Neuronal stem cell (in vitro differentiated cells): ENCODE results near the gene GEMIN2.

ENCODE experiments used
- DNase-seq: peaks from one replicate; pipeline ENCODE4 v3.0.0-alpha.2; 2013; ENCODE audit warnings: low spot score
- H2AFZ ChIP-seq: one replicate; pipeline ENCODE4 v1.6.1; 2013; ENCODE audit warnings: mild to moderate bottlenecking, low read length, inconsistent platforms
- H2AK5ac ChIP-seq: 2 replicates; pipeline ENCODE4 v1.6.1; 2013; ENCODE audit warnings: low read depth, mild to moderate bottlenecking, inconsistent platforms, low read length, moderate library complexity, mixed read lengths
- H2BK120ac ChIP-seq: 2 replicates; pipeline ENCODE4 v1.6.1; 2013; ENCODE audit warnings: low read depth, mild to moderate bottlenecking, inconsistent platforms, low read length, moderate library complexity, mixed read lengths
- H2BK12ac ChIP-seq: one replicate; pipeline ENCODE4 v1.6.1; 2013; ENCODE audit warnings: low read length, inconsistent platforms
- H2BK15ac ChIP-seq: 2 replicates; pipeline ENCODE4 v1.6.1; 2013; ENCODE audit warnings: mild to moderate bottlenecking, low read length, inconsistent platforms, mixed read lengths
- H2BK5ac ChIP-seq: one replicate; pipeline ENCODE4 v1.6.1; 2013; ENCODE audit warnings: inconsistent platforms, mild to moderate bottlenecking, low read length, moderate library complexity
- H3K14ac ChIP-seq: one replicate; pipeline ENCODE4 v1.6.1; 2013; ENCODE audit warnings: low read length, inconsistent platforms
- H3K18ac ChIP-seq: 2 replicates; pipeline ENCODE4 v1.6.1; 2013; ENCODE audit warnings: low read length, inconsistent platforms
- H3K23ac ChIP-seq: 2 replicates; pipeline ENCODE4 v1.6.1; 2013; ENCODE audit warnings: low read depth, mild to moderate bottlenecking, mixed read lengths, low read length, inconsistent platforms; ENCODE audit not compliant: poor library complexity
- H3K27ac ChIP-seq: replicated peaks from 3 replicates; pipeline ENCODE4 v1.5.1; 2013; ENCODE audit warnings: low read length, inconsistent platforms
- H3K27me3 ChIP-seq, 3 experiments: 2 replicates each; pipeline ENCODE4 v1.6.1; 2013; ENCODE audit warnings: low read length in 3 of 3, mild to moderate bottlenecking in 2 of 3, inconsistent platforms in 1 of 3, low read depth in 1 of 3, mixed read lengths in 1 of 3, moderate library complexity in 1 of 3; ENCODE audit not compliant: control insufficient read depth in 3 of 3, insufficient read depth in 3 of 3
- H3K36me3 ChIP-seq, 2 donors: replicated peaks in 1 of 2; 2 replicates each; pipeline ENCODE4 v1.6.1; 2013; ENCODE audit warnings: low read length in 2 of 2; ENCODE audit not compliant: control insufficient read depth in 2 of 2, insufficient read depth in 2 of 2
- H3K4ac ChIP-seq: 2 replicates; pipeline ENCODE4 v1.6.1; 2013; ENCODE audit warnings: inconsistent platforms, mild to moderate bottlenecking, low read length, moderate library complexity
- H3K4me1 ChIP-seq, 2 donors: 1 replicate in 1 of 2; 2 replicates in 1 of 2; pipeline ENCODE4 v1.6.1; 2013; ENCODE audit warnings: low read length in 2 of 2, low read depth in 1 of 2; ENCODE audit not compliant: control insufficient read depth in 2 of 2, insufficient read depth in 1 of 2
- H3K4me2 ChIP-seq: one replicate; pipeline ENCODE4 v1.6.1; 2013; ENCODE audit warnings: mild to moderate bottlenecking, low read length, inconsistent platforms; ENCODE audit not compliant: insufficient read depth, poor library complexity, severe bottlenecking
- H3K4me3 ChIP-seq, 2 donors: 2 replicates each; pipeline ENCODE4 v1.5.1; 2013; ENCODE audit warnings: low read length in 2 of 2, mild to moderate bottlenecking in 2 of 2, inconsistent platforms in 1 of 2, moderate library complexity in 1 of 2
- H3K79me1 ChIP-seq: one replicate; pipeline ENCODE4 v1.6.1; 2013; ENCODE audit warnings: low read depth, mild to moderate bottlenecking, inconsistent platforms, low read length, moderate library complexity
- H3K9ac ChIP-seq: one replicate; pipeline ENCODE4 v1.6.1; 2013; ENCODE audit warnings: mild to moderate bottlenecking, low read depth, low read length, inconsistent platforms; ENCODE audit not compliant: poor library complexity
- H3K9me3 ChIP-seq, 2 donors: replicated peaks in 1 of 2; 2 replicates each; pipeline versions ENCODE3 to v1.6.1; 2013; ENCODE audit warnings: low read length in 2 of 2, mild to moderate bottlenecking in 2 of 2, inconsistent platforms in 1 of 2, low read depth in 1 of 2, mixed read lengths in 1 of 2, moderate library complexity in 1 of 2; ENCODE audit not compliant: control insufficient read depth in 2 of 2, insufficient read depth in 1 of 2
- H4K8ac ChIP-seq: one replicate; pipeline ENCODE4 v1.6.1; 2013; ENCODE audit warnings: low read depth, mild to moderate bottlenecking, inconsistent platforms, low read length, moderate library complexity
- H4K91ac ChIP-seq: one replicate; pipeline ENCODE4 v1.6.1; 2013; ENCODE audit warnings: low read length, low read depth, mild to moderate bottlenecking, inconsistent platforms; ENCODE audit not compliant: poor library complexity
- WGBS, 2 donors: extraction: QIAGEN DNeasy Blood & Tissue Kit; methylation state at CpG; one replicate each; pipeline ENCODE4 v1.1.7; 2013; ENCODE audit warnings: missing lambda C conversion rate in 2 of 2, mixed read lengths in 1 of 2; ENCODE audit not compliant: insufficient read length in 2 of 2, insufficient replicate concordance in 1 of 2; ENCODE audit errors: extremely low coverage in 2 of 2; 5-methylcytosine and 5-hydroxymethylcytosine counted together

The GEMIN2 gene

GRCh38 chr14:39080886-39081285 lies 33.2 kb upstream of the GEMIN2 start:
- Histone ChIP-seq H3K4me2 (no peak overlapping the region), H3K36me3 (peaks cover 18 to 88% of the 10 kb centered on the region in 2 donors), H2BK5ac (no peak overlapping the region), H3K4ac (no peak overlapping the region), H4K91ac (no peak overlapping the region), H2AK5ac (no peak overlapping the region), H3K23ac (no peak overlapping the region), H2BK15ac (no peak overlapping the region), H3K4me3 (no peak overlapping the region), H2BK120ac (no peak overlapping the region), H3K14ac (no peak overlapping the region), H3K9me3 (no peaks in the 10 kb centered on the region), H3K4me1 (no peaks in the 10 kb centered on the region), H2AFZ (no peak overlapping the region), H3K9ac (no peak overlapping the region), H4K8ac (no peak overlapping the region), H3K27ac (no peak overlapping the region), H3K79me1 (no peaks in the 10 kb centered on the region), H2BK12ac (no peak overlapping the region), H3K18ac (no peak overlapping the region), H3K27me3 (no peaks in the 10 kb centered on the region)
- no peak for DNase-seq
- WGBS, 2 donors: no CpG with 5 or more reads among the region's 1 CpG

- Histone ChIP-seq H3K9me3 (no peaks in the 10 kb centered on the region), H3K27me3 (no peaks in the 10 kb centered on the region), H3K4me1 (no peaks in the 10 kb centered on the region), H4K8ac (no peak overlapping the region), H3K27ac (no peak overlapping the region), H3K4me2 (no peak overlapping the region), H3K79me1 (no peaks in the 10 kb centered on the region), H2BK120ac (no peak overlapping the region), H3K18ac (no peak overlapping the region), H3K9ac (no peak overlapping the region), H2BK5ac (no peak overlapping the region), H4K91ac (no peak overlapping the region), H3K14ac (no peak overlapping the region), H2BK15ac (no peak overlapping the region), H3K23ac (no peak overlapping the region), H2AK5ac (no peak overlapping the region), H3K4me3 (no peak overlapping the region), H3K4ac (no peak overlapping the region), H3K36me3 (peaks cover 18 to 90% of the 10 kb centered on the region in 2 donors), H2AFZ (no peak overlapping the region), H2BK12ac (no peak overlapping the region)
- no CpG with 5 or more reads among the region's 5 CpGs for WGBS, 2 donors
- DNase-seq: no peak
Measured at GRCh38 chr14:39083127-39083526, 31.0 kb upstream of the GEMIN2 start.

DNA sequence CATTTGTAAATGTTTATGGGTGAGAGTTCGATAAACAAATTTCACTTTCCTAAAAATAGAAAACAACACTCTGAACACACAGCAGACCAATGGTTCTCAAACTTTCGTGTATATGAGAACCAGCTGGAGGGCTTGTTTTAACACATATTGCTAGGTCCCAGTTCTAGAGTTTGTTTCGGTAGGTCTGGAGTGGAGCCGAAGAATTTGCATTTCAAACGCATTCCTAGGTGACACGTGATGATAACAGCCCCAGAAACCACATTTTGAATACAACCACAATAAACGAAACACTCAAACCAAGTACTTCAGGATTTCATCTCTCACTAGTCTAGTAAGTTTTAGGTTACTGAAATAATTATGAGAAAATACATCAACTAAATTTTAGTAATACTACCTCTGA lies 28.2 kb upstream of the GEMIN2 start:
- no CpG with 5 or more reads among the region's 7 CpGs for WGBS, 2 donors
- Histone ChIP-seq H2BK120ac (no peak overlapping the region), H3K9ac (no peak overlapping the region), H3K4me2 (no peak overlapping the region), H2AFZ (no peak overlapping the region), H2BK15ac (no peak overlapping the region), H2AK5ac (no peak overlapping the region), H2BK5ac (no peak overlapping the region), H3K4me3 (no peak overlapping the region), H2BK12ac (no peak overlapping the region), H3K9me3 (no peaks in the 10 kb centered on the region), H4K8ac (no peak overlapping the region), H3K36me3 (peaks cover 18 to 91% of the 10 kb centered on the region in 2 donors), H3K4ac (no peak overlapping the region), H3K14ac (no peak overlapping the region), H3K79me1 (peaks cover 2% of the 10 kb centered on the region), H4K91ac (no peak overlapping the region), H3K27ac (no peak overlapping the region), H3K23ac (no peak overlapping the region), H3K18ac (no peak overlapping the region), H3K4me1 (no peaks in the 10 kb centered on the region), H3K27me3 (no peaks in the 10 kb centered on the region)
- no peak for DNase-seq

DNA sequence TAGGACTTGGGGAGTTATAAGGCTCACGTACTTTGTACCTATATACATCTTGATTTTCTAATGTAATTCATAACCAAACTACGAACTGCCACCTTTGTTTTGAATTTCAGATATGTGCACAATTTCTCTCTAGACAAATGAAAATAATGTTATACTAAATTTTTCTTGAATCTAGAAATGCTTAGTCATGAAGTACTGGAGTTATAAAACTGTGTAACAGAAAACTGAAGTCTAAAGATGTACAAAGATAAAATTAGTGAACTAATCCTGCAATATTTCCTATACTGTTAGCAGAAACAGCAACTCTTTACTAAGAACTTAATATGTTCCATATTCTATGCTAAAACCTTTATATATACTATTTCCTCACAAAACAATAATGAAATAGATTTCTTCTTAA lies 26.6 kb upstream of the GEMIN2 start:
- DNase-seq: no peak
- Histone ChIP-seq H3K36me3 (peaks cover 18 to 93% of the 10 kb centered on the region in 2 donors), H3K23ac (no peak overlapping the region), H3K9ac (no peak overlapping the region), H3K4me3 (no peak overlapping the region), H2AFZ (no peak overlapping the region), H3K4ac (no peak overlapping the region), H3K4me2 (no peak overlapping the region), H3K27me3 (no peaks in the 10 kb centered on the region), H2BK15ac (no peak overlapping the region), H3K9me3 (no peaks in the 10 kb centered on the region), H3K79me1 (peaks cover 2% of the 10 kb centered on the region), H4K8ac (no peak overlapping the region), H3K18ac (no peak overlapping the region), H2AK5ac (no peak overlapping the region), H2BK120ac (no peak overlapping the region), H2BK5ac (no peak overlapping the region), H3K14ac (no peak overlapping the region), H2BK12ac (no peak overlapping the region), H3K4me1 (no peaks in the 10 kb centered on the region), H3K27ac (no peak overlapping the region), H4K91ac (no peak overlapping the region)
- WGBS, 2 donors: no CpG with 5 or more reads among the region's 2 CpGs
